ENCODE measurements around the gene NTNG2. TPM values are rescaled to one million over a fixed set of nuclear protein-coding genes. Genes with fewer than 3 reads are reported as not detected.

NTNG2 gene
- total RNA-seq, 1 donor from 2014 or later, result 4.0 TPM

DNA sequence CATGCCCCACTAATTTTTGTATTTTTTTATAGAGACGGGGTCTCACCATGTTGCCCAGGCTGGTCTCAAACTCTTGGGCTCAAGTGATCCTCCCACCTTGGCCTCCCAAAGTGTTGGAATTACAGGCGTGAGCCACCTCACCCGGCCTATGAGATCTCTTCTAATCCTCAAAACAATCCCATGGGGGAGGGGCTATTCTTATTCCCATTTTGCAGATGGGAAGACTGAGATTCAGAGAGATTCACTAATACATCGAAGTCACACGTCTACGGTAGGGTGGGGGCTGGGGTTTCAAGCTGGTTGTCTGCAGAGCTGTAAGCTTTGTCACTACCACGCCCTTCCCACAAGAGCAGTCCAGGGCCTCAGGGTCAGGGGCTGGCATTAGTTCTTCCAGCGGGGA is 14.0 kb upstream of the NTNG2 start:
- Mint-ChIP-seq H3K4me3 (no peak overlapping the region), H3K27me3 (peaks cover 60% of the 10 kb centered on the region), H3K36me3 (no peaks in the 10 kb centered on the region), H3K4me1 (ENCODE audit: unreplicated experiment) (no peaks in the 10 kb centered on the region), H3K27ac (no peak overlapping the region), H3K9me3 (no peaks in the 10 kb centered on the region)
- TF ChIP-seq, protein P1, sequence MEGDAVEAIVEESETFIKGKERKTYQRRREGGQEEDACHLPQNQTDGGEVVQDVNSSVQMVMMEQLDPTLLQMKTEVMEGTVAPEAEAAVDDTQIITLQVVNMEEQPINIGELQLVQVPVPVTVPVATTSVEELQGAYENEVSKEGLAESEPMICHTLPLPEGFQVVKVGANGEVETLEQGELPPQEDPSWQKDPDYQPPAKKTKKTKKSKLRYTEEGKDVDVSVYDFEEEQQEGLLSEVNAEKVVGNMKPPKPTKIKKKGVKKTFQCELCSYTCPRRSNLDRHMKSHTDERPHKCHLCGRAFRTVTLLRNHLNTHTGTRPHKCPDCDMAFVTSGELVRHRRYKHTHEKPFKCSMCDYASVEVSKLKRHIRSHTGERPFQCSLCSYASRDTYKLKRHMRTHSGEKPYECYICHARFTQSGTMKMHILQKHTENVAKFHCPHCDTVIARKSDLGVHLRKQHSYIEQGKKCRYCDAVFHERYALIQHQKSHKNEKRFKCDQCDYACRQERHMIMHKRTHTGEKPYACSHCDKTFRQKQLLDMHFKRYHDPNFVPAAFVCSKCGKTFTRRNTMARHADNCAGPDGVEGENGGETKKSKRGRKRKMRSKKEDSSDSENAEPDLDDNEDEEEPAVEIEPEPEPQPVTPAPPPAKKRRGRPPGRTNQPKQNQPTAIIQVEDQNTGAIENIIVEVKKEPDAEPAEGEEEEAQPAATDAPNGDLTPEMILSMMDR (conservative IDR thresholded peaks at IDR 0.05), result no peak
- DNase-seq (ENCODE audit: extremely low spot score, unreplicated experiment), result no peak

GRCh38 chr9:132150256-132150655 is 11.6 kb upstream of the NTNG2 start:
- no peak overlapping the region for H3K4me3 Mint-ChIP-seq
- H3K4me1 Mint-ChIP-seq (ENCODE audit: unreplicated experiment), result peaks cover 11% of the 10 kb centered on the region
- no peak overlapping the region for H3K27ac Mint-ChIP-seq
- DNase-seq (ENCODE audit: extremely low spot score, unreplicated experiment), result no peak
- H3K27me3 Mint-ChIP-seq, result peaks cover 61% of the 10 kb centered on the region
- TF ChIP-seq, protein P1 (conservative IDR thresholded peaks at IDR 0.05), result no peak
- H3K9me3 Mint-ChIP-seq, result no peaks in the 10 kb centered on the region
- no peaks in the 10 kb centered on the region for H3K36me3 Mint-ChIP-seq

GRCh38 chr9:132151118-132151517 is 10.7 kb upstream of the NTNG2 start:
- no peak overlapping the region for H3K27ac Mint-ChIP-seq
- TF ChIP-seq, protein P1 (conservative IDR thresholded peaks at IDR 0.05), result no peak
- no peaks in the 10 kb centered on the region for H3K36me3 Mint-ChIP-seq
- peaks cover 64% of the 10 kb centered on the region for H3K27me3 Mint-ChIP-seq
- DNase-seq (ENCODE audit: extremely low spot score, unreplicated experiment), result no peak
- no peak overlapping the region for H3K4me3 Mint-ChIP-seq
- no peaks in the 10 kb centered on the region for H3K9me3 Mint-ChIP-seq
- H3K4me1 Mint-ChIP-seq (ENCODE audit: unreplicated experiment), result peaks cover 11% of the 10 kb centered on the region

DNA sequence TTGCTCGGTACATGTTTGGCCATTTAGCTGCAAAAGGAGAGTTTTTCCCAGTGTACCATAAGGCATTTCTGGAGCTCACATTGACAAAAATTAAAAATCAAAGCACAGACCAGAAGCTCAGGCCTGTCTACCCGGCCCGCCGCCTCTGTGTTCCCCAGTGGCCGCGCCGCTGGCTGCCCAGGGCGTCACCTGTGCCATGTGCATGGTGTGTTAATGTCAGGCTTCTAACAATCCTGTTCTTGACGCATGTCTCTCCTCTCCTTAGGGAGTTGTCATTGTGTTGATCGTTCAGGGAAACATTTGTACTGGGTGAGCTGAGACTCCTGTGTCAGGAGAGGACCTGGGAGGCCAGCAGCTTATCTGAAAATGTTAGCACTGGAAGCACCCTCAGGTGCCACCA is 9.6 kb upstream of the NTNG2 start:
- no peaks in the 10 kb centered on the region for H3K36me3 Mint-ChIP-seq
- peaks cover 68% of the 10 kb centered on the region for H3K27me3 Mint-ChIP-seq
- TF ChIP-seq, protein P1 (conservative IDR thresholded peaks at IDR 0.05), result no peak
- H3K4me3 Mint-ChIP-seq, result no peak overlapping the region
- peaks cover 11% of the 10 kb centered on the region for H3K4me1 Mint-ChIP-seq (ENCODE audit: unreplicated experiment)
- H3K27ac Mint-ChIP-seq, result no peak overlapping the region
- no peaks in the 10 kb centered on the region for H3K9me3 Mint-ChIP-seq
- no peak for DNase-seq (ENCODE audit: extremely low spot score, unreplicated experiment)

DNA sequence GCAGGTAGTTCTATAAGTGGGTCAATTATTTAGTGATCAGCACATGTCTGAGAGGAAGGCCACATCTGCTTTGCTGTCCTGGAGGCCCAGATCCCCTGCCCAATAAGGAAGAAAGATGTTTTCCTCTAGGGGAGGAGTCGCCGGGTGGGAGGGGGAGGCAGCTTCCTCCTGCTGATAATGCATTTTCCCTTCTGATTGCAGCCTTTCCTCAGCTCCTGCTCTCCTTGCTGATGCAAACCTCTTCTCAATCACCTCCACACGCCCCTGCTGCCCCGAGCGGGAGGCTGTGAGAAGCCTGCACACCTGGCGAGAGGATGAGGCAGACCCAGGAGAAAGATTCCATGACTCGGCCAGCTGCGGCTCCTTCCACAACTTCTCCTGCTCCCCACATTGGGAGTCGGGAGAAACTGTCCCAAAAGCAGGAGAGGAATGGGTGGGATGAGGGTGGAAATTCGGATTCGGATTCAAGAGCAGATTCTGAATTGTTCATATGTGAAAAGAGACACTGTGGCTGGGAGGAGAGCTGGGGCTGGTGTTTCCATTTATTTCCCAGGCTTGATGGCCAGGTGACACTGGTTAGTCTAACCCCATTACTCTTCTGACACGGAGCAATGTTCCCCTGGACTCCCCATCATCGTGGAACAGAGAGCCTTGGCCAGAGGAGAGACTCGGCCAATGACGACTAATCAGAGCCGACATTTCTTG is 6.8 kb upstream of the NTNG2 start:
- Mint-ChIP-seq H3K4me1 (ENCODE audit: unreplicated experiment) (peaks cover 14% of the 10 kb centered on the region), H3K4me3 (no peak overlapping the region), H3K27ac (no peak overlapping the region), H3K36me3 (no peaks in the 10 kb centered on the region), H3K27me3 (peaks cover 79% of the 10 kb centered on the region), H3K9me3 (no peaks in the 10 kb centered on the region)
- TF ChIP-seq, protein P1 (conservative IDR thresholded peaks at IDR 0.05), result no peak
- DNase-seq (ENCODE audit: extremely low spot score, unreplicated experiment), result no peak

Measured in type B pancreatic cell (in vitro differentiated cells).